AG09319 (cell line): ENCODE data around the gene GCLC.
"Not testable (repeated sequence)": the region's sequence is repeated elsewhere in the genome, so short reads cannot be mapped to it uniquely, and the experiment has no call there.

Experiments
- DNase-seq: peaks from one replicate; pipeline ENCODE4 v3.0.0-alpha.2; 2010; ENCODE audit warnings: low read depth; ENCODE audit errors: extremely low read depth
- CTCF ChIP-seq: IDR thresholded peaks from 2 replicates; pipeline ENCODE4 v1.5.1; 2011; ENCODE audit warnings: low read depth, mild to moderate bottlenecking, inconsistent platforms, low read length, moderate library complexity

Gene GCLC

GRCh38 chr6:53492860-53493634 lies 51.9 kb downstream of the GCLC start:
- DNase-seq, result peak; percentile 38

DNA sequence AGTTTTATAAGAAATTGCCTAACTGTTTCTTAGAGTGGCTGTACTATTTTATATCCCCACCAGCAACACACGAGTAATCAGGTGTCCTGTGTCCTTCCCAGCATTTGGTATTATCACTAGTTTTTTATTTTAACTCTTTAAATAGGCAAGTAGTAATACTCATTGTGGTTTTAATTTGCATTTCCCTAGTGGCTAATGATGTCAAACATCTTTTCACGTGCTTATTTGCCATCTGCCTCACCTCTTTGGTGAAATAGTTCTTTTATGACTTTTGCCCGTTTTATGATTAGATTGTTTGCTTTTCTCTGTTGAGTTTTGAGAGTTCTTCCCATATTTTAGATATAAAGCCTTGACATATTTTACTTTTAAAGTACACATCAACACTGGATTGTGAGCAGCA lies 57.8 kb downstream of the GCLC start:
- TF ChIP-seq CTCF, result no peak
- no peak for DNase-seq

More at GRCh38 chr6:53492860-53493634, 51.9 kb downstream of the GCLC start:
- TF ChIP-seq CTCF, result peak; percentile 68

DNA sequence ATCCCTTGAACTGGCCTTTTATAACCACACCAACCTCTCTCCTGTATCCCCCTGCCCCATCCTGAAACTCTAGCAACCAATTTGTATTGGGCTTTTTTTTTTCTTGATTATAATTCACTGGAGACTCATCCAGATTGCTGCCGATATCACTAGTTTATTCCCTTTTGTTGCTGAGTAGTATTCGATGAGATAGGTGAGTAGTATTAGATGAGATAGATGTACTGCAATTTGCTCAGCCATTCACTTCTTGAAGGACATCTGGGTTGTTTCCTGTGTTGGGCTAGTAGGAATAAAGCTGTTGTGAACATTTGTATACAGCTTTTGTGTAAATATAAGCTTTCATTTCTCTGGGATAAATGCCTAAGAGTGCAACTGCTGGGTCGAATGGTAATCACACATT lies 58.2 kb downstream of the GCLC start:
- no peak for TF ChIP-seq CTCF
- DNase-seq, result no peak

GRCh38 chr6:53484476-53485280 lies 60.2 kb downstream of the GCLC start:
- TF ChIP-seq CTCF, result peak; percentile 95
- peak; percentile 44 for DNase-seq

DNA sequence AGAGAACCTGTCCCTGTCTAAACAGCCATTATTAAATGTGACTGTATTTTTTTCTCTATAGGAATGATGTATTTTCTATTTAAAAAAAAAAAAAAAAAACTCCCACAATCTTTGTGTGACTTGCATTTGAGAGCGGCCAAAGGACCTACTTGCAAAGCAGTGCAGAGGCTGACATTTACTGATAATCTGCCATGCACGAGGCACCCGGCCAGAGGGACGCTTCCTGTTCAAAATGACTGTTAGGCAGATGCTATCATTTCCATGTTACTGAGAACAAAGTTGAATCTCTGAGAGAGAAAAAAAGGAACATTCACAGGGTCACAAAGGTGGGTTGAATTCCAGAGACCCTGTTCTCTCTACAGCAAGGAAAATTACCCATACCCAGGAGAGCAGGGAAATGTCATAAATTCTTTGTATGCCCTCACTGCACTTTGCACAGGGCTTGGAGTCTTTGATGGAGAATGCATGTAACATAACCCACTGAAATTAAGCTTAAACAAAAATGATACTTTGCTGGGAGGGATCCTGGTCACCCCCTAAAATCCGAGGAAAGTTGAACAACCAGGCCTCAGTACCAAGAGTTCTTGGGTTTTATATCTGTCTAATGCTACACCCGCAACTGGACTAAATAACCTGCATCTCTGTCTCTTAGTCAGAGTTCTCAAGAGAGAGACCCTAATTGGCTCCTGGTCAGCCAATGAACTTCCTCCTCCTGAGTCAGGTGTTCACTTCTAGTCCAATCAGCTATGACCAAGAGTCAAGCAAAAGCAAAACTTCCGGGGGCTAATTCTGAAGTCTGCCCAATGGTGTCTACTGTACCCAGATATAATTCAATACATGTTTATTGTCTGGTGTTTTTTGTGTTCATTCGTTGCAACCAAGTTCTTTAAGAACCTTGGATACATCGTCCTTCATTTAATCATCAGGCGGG lies 61.2 kb downstream of the GCLC start:
- no peak for DNase-seq
- TF ChIP-seq CTCF, result no peak

DNA sequence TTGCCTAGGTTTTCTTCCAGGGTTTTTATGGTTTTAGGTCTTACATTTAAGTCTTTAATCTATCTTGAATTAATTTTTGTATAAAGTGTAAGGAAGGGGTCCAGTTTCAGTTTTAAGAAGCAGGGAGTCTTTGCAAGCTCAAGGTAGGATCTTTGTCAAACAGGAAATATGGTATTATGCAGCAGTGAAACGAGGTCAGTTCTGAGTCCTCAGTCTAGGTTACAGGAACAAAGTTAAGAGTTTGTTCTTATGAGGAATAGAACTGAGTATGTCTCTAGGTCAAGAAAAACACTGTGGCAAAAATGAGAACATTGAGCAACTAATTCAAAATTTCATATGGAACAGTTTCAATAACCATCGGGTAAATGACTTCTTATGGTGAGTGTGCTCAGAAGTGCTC lies 63.6 kb downstream of the GCLC start:
- no peak for DNase-seq
- TF ChIP-seq CTCF, result no peak

- not testable (repeated sequence) for DNase-seq
Observed at GRCh38 chr6:53480774-53481173, 64.1 kb downstream of the GCLC start.
